Ovary (tissue), 3 donors: ENCODE measurements around the gene CALB2.

ENCODE experiments used
- CTCF ChIP-seq, 3 donors: fragments of 450-650 bp in 2 of 3; fragments of 200-600 bp in 1 of 3; IDR thresholded peaks; one replicate each; pipeline versions ENCODE4 v1.5.1 to v1.8.0; 2016 to 2022; ENCODE audit warnings: antibody characterized with exemption in 3 of 3, mild to moderate bottlenecking in 1 of 3
- EP300 ChIP-seq: sonication (generic); formaldehyde crosslinking; IDR thresholded peaks from one replicate; pipeline ENCODE4 v1.6.1; 2017; ENCODE audit warnings: antibody characterized with exemption
- donor health status: DM: no; HTN: no; CAD: no.

GRCh38 chr16:71367241-71367976 lies 8.9 kb downstream of the CALB2 start:
- TF ChIP-seq CTCF (IDR thresholded peaks at IDR 0.05) (no peak), EP300 (no peak)
